IgD-negative memory B cell (primary cell): ENCODE data around the gene ATP11A. TPM values are rescaled to one million over a fixed set of nuclear protein-coding genes. Genes with fewer than 3 reads are reported as not detected.

ENCODE experiments used
- H3K27ac Mint-ChIP-seq, 3 donors: one replicate each; pipeline ENCODE4 v1.8.0; 2020 to 2022; ENCODE audit warnings: mild to moderate bottlenecking in 3 of 3, mixed read lengths in 3 of 3, moderate library complexity in 1 of 3
- H3K27me3 Mint-ChIP-seq: one replicate; pipeline ENCODE4 v1.8.0; 2021; ENCODE audit warnings: mixed read lengths
- H3K36me3 Mint-ChIP-seq: one replicate; pipeline ENCODE4 v1.8.0; 2020; ENCODE audit warnings: mild to moderate bottlenecking, mixed read lengths
- H3K4me1 Mint-ChIP-seq, 3 donors: one replicate each; pipeline ENCODE4 v1.8.0; 2020 to 2022; ENCODE audit warnings: mixed read lengths in 3 of 3, mild to moderate bottlenecking in 1 of 3
- H3K4me3 Mint-ChIP-seq, 4 donors: one replicate each; pipeline ENCODE4 v1.8.0; 2020 to 2022; ENCODE audit warnings: mild to moderate bottlenecking in 4 of 4, mixed read lengths in 4 of 4, moderate library complexity in 3 of 4
- H3K9me3 Mint-ChIP-seq, 3 donors: one replicate each; pipeline ENCODE4 v1.8.0; 2020 to 2021; ENCODE audit warnings: mixed read lengths in 3 of 3, mild to moderate bottlenecking in 1 of 3
- polyA plus RNA-seq: library from polyadenylated mRNA; unstranded; fragments of 300-500 nt; fragmentation: Illumina TruSeq; gene quantifications from one replicate; pipeline ENCODE4 v1.2.3, GENCODE V29; 2021

ATP11A gene
- polyA plus RNA-seq, 1 donor from 2014 or later, result 2.9 TPM

- no peaks in the 10 kb centered on the region for H3K27me3 Mint-ChIP-seq
- peaks cover 6% of the 10 kb centered on the region for H3K36me3 Mint-ChIP-seq
- H3K4me1 Mint-ChIP-seq, result no peaks in the 10 kb centered on the region
- H3K27ac Mint-ChIP-seq, result no peak overlapping the region
- H3K4me3 Mint-ChIP-seq, result no peak overlapping the region
- peaks cover 0 to 3% (median 0%) of the 10 kb centered on the region in 3 donors for H3K9me3 Mint-ChIP-seq
Observed at GRCh38 chr13:112822851-112823250, 133.0 kb downstream of the ATP11A start.

GRCh38 chr13:112824429-112824828 is 134.6 kb downstream of the ATP11A start:
- H3K36me3 Mint-ChIP-seq, result peaks cover 2% of the 10 kb centered on the region
- no peaks in the 10 kb centered on the region for H3K4me1 Mint-ChIP-seq
- H3K9me3 Mint-ChIP-seq, result no peaks in the 10 kb centered on the region
- no peak overlapping the region for H3K4me3 Mint-ChIP-seq
- H3K27ac Mint-ChIP-seq, result no peak overlapping the region
- no peaks in the 10 kb centered on the region for H3K27me3 Mint-ChIP-seq

- Mint-ChIP-seq H3K27ac (peak overlapping the region in 1 of 3 donors; percentile 65), H3K9me3 (no peaks in the 10 kb centered on the region), H3K4me3 (no peak overlapping the region), H3K27me3 (no peaks in the 10 kb centered on the region), H3K4me1 (no peaks in the 10 kb centered on the region), H3K36me3 (no peaks in the 10 kb centered on the region)
Observed at GRCh38 chr13:112825071-112825470, 135.2 kb downstream of the ATP11A start.

GRCh38 chr13:112825875-112826274 is 136.0 kb downstream of the ATP11A start:
- Mint-ChIP-seq H3K36me3 (no peaks in the 10 kb centered on the region), H3K27me3 (no peaks in the 10 kb centered on the region), H3K27ac (peak overlapping the region in 1 of 3 donors; percentile 64)

GRCh38 chr13:112826565-112826964 is 136.7 kb downstream of the ATP11A start:
- H3K36me3 Mint-ChIP-seq, result peaks cover under 1% of the 10 kb centered on the region

More at GRCh38 chr13:112825875-112826274, 136.0 kb downstream of the ATP11A start:
- Mint-ChIP-seq H3K4me1 (no peaks in the 10 kb centered on the region), H3K4me3 (no peak overlapping the region), H3K9me3 (no peaks in the 10 kb centered on the region)

GRCh38 chr13:112828082-112828699 is 138.4 kb downstream of the ATP11A start:
- H3K27me3 Mint-ChIP-seq, result no peaks in the 10 kb centered on the region
- no peaks in the 10 kb centered on the region for H3K4me1 Mint-ChIP-seq
- no peaks in the 10 kb centered on the region for H3K9me3 Mint-ChIP-seq
- H3K4me3 Mint-ChIP-seq, result no peak overlapping the region
- H3K27ac Mint-ChIP-seq, result no peak overlapping the region
- peaks cover 6% of the 10 kb centered on the region for H3K36me3 Mint-ChIP-seq

More at GRCh38 chr13:112826565-112826964, 136.7 kb downstream of the ATP11A start:
- Mint-ChIP-seq H3K27ac (no peak overlapping the region), H3K4me3 (no peak overlapping the region), H3K4me1 (no peaks in the 10 kb centered on the region), H3K27me3 (no peaks in the 10 kb centered on the region), H3K9me3 (no peaks in the 10 kb centered on the region)

- Mint-ChIP-seq H3K36me3 (peaks cover 6% of the 10 kb centered on the region), H3K9me3 (no peaks in the 10 kb centered on the region), H3K27ac (no peak overlapping the region), H3K27me3 (no peaks in the 10 kb centered on the region), H3K4me3 (no peak overlapping the region), H3K4me1 (no peaks in the 10 kb centered on the region)
Observed at GRCh38 chr13:112828756-112829155, 138.9 kb downstream of the ATP11A start.

- H3K36me3 Mint-ChIP-seq, result peaks cover 7% of the 10 kb centered on the region
- no peak overlapping the region for H3K4me3 Mint-ChIP-seq
- H3K4me1 Mint-ChIP-seq, result no peaks in the 10 kb centered on the region
- H3K27me3 Mint-ChIP-seq, result no peaks in the 10 kb centered on the region
- H3K27ac Mint-ChIP-seq, result no peak overlapping the region
- no peaks in the 10 kb centered on the region for H3K9me3 Mint-ChIP-seq
Observed at GRCh38 chr13:112831196-112831595, 141.4 kb downstream of the ATP11A start.

GRCh38 chr13:112831801-112832200 is 142.0 kb downstream of the ATP11A start:
- Mint-ChIP-seq H3K36me3 (peaks cover 7% of the 10 kb centered on the region), H3K4me3 (no peak overlapping the region), H3K9me3 (no peaks in the 10 kb centered on the region), H3K27ac (no peak overlapping the region), H3K27me3 (no peaks in the 10 kb centered on the region), H3K4me1 (no peaks in the 10 kb centered on the region)

GRCh38 chr13:112832811-112833210 is 143.0 kb downstream of the ATP11A start:
- Mint-ChIP-seq H3K36me3 (peaks cover 8% of the 10 kb centered on the region), H3K4me3 (no peak overlapping the region), H3K4me1 (no peaks in the 10 kb centered on the region)

GRCh38 chr13:112833551-112834257 is 143.9 kb downstream of the ATP11A start:
- no peaks in the 10 kb centered on the region for H3K9me3 Mint-ChIP-seq
- no peaks in the 10 kb centered on the region for H3K4me1 Mint-ChIP-seq
- H3K4me3 Mint-ChIP-seq, result no peak overlapping the region
- H3K36me3 Mint-ChIP-seq, result peaks cover 9% of the 10 kb centered on the region
- H3K27ac Mint-ChIP-seq, result no peak overlapping the region
- H3K27me3 Mint-ChIP-seq, result no peaks in the 10 kb centered on the region

More at GRCh38 chr13:112832811-112833210, 143.0 kb downstream of the ATP11A start:
- H3K27ac Mint-ChIP-seq, result no peak overlapping the region
- H3K27me3 Mint-ChIP-seq, result no peaks in the 10 kb centered on the region
- no peaks in the 10 kb centered on the region for H3K9me3 Mint-ChIP-seq

GRCh38 chr13:112835344-112835743 is 145.5 kb downstream of the ATP11A start:
- H3K4me1 Mint-ChIP-seq, result no peaks in the 10 kb centered on the region
- H3K4me3 Mint-ChIP-seq, result no peak overlapping the region
- no peak overlapping the region for H3K27ac Mint-ChIP-seq
- no peaks in the 10 kb centered on the region for H3K9me3 Mint-ChIP-seq
- H3K36me3 Mint-ChIP-seq, result peaks cover 9% of the 10 kb centered on the region
- H3K27me3 Mint-ChIP-seq, result no peaks in the 10 kb centered on the region

- Mint-ChIP-seq H3K4me1 (no peaks in the 10 kb centered on the region), H3K27ac (no peak overlapping the region), H3K9me3 (no peaks in the 10 kb centered on the region), H3K27me3 (no peaks in the 10 kb centered on the region), H3K36me3 (peaks cover 9% of the 10 kb centered on the region), H3K4me3 (no peak overlapping the region)
Observed at GRCh38 chr13:112835796-112836195, 146.0 kb downstream of the ATP11A start.

GRCh38 chr13:112836940-112837339 is 147.1 kb downstream of the ATP11A start:
- Mint-ChIP-seq H3K27me3 (no peaks in the 10 kb centered on the region), H3K4me1 (no peaks in the 10 kb centered on the region), H3K9me3 (no peaks in the 10 kb centered on the region), H3K36me3 (peaks cover 8% of the 10 kb centered on the region), H3K4me3 (no peak overlapping the region), H3K27ac (no peak overlapping the region)

GRCh38 chr13:112837371-112838037 is 147.7 kb downstream of the ATP11A start:
- H3K9me3 Mint-ChIP-seq, result no peaks in the 10 kb centered on the region
- no peaks in the 10 kb centered on the region for H3K27me3 Mint-ChIP-seq
- no peak overlapping the region for H3K27ac Mint-ChIP-seq
- no peak overlapping the region for H3K4me3 Mint-ChIP-seq
- no peaks in the 10 kb centered on the region for H3K4me1 Mint-ChIP-seq
- peaks cover 7% of the 10 kb centered on the region for H3K36me3 Mint-ChIP-seq
